H1 (cell line): ENCODE results near the gene KCNMA1. TPM values are rescaled to one million over a fixed set of nuclear protein-coding genes. Genes with fewer than 3 reads are reported as not detected.
A peak's percentile ranks its signal among the peaks of the same experiment; 100 is the strongest.

Source experiments
- CTCF ChIA-PET: fragments of 300-600 bp; sonication (Branson Sonifier 250); formaldehyde crosslinking; loops from one replicate; lab custom pipeline; 2021; ENCODE audit not compliant: partially characterized antibody; lab: Charles Lee
- POLR2A ChIA-PET: fragments of 300-600 bp; sonication (Branson Sonifier 250); formaldehyde crosslinking; loops from one replicate; lab custom pipeline; 2021; ENCODE audit warnings: inconsistent platforms; ENCODE audit not compliant: partially characterized antibody; lab: Charles Lee
- DNase-seq, 2 experiments: peaks; one replicate each; pipeline versions ENCODE4 v3.0.0 to v3.0.0-alpha.2; 2010 to 2022; ENCODE audit warnings: low spot score in 2 of 2, low read depth in 1 of 2, mixed read lengths in 1 of 2
- FAIRE-seq: peaks from 2 replicates; lab custom pipeline; 2011; peaks lifted over from hg19 to GRCh38; lab: Jason Lieb, UNC
- H2AFZ ChIP-seq: 2 replicates; pipeline ENCODE4 v1.8.1; 2012; ENCODE audit warnings: low read length, inconsistent platforms
- H2AK5ac ChIP-seq: 2 replicates; pipeline ENCODE4 v1.6.1; 2013; ENCODE audit warnings: low read depth, low read length
- H2BK120ac ChIP-seq: replicated peaks from 2 replicates; pipeline ENCODE3; 2013; ENCODE audit warnings: low read depth, low read length, inconsistent platforms
- H2BK12ac ChIP-seq: 2 replicates; pipeline ENCODE4 v1.6.1; 2013; ENCODE audit warnings: low read depth, low read length
- H2BK15ac ChIP-seq: 2 replicates; pipeline ENCODE4 v1.6.1; 2013; ENCODE audit warnings: low read length
- H2BK20ac ChIP-seq: 2 replicates; pipeline ENCODE4 v1.6.1; 2013; ENCODE audit warnings: low read length
- H2BK5ac ChIP-seq: 2 replicates; pipeline ENCODE4 v1.6.1; 2013; ENCODE audit warnings: low read depth, low read length
- H3K14ac ChIP-seq: 2 replicates; pipeline ENCODE4 v1.6.1; 2013; ENCODE audit warnings: inconsistent platforms; ENCODE audit not compliant: insufficient read length
- H3K18ac ChIP-seq: 2 replicates; pipeline ENCODE4 v1.6.1; 2013; ENCODE audit warnings: low read length; ENCODE audit errors: extremely low read depth
- H3K23ac ChIP-seq: 2 replicates; pipeline ENCODE4 v1.6.1; 2013; ENCODE audit warnings: inconsistent platforms; ENCODE audit not compliant: insufficient read length
- H3K23me2 ChIP-seq: 2 replicates; pipeline ENCODE4 v1.6.1; 2013; ENCODE audit warnings: low read depth, low read length
- H3K27ac ChIP-seq: 2 replicates; pipeline ENCODE4 v1.6.1; 2011; ENCODE audit warnings: low read depth, low read length, inconsistent platforms
- H3K27me3 ChIP-seq, 4 experiments: replicated peaks in 1 of 4; 1 replicate in 1 of 4; 2 replicates in 3 of 4; pipeline versions ENCODE4 v1.6.1 to v1.8.1; 2011 to 2013; ENCODE audit warnings: low read length in 3 of 4, mild to moderate bottlenecking in 3 of 4, inconsistent platforms in 2 of 4, mixed read lengths in 2 of 4, moderate library complexity in 1 of 4; ENCODE audit not compliant: control insufficient read depth in 3 of 4, insufficient read depth in 3 of 4; ENCODE audit errors: extremely low read depth in 1 of 4
- H3K36me3 ChIP-seq, 4 experiments: 2 replicates each; pipeline versions ENCODE4 v1.6.1 to v1.8.1; 2011 to 2013; ENCODE audit warnings: mild to moderate bottlenecking in 4 of 4, low read length in 3 of 4, moderate library complexity in 2 of 4, control low read depth in 1 of 4, inconsistent platforms in 1 of 4; ENCODE audit not compliant: insufficient read depth in 4 of 4, control insufficient read depth in 2 of 4
- H3K4ac ChIP-seq: replicated peaks from 2 replicates; pipeline ENCODE3; 2013; ENCODE audit warnings: low read length, low read depth, mixed read lengths, inconsistent platforms; ENCODE audit not compliant: insufficient read length
- H3K4me1 ChIP-seq, 4 experiments: replicated peaks in 1 of 4; 1 replicate in 1 of 4; 2 replicates in 3 of 4; pipeline versions ENCODE4 v1.6.1 to v1.8.1; 2011 to 2013; ENCODE audit warnings: low read length in 3 of 4, inconsistent platforms in 2 of 4, mixed read lengths in 1 of 4; ENCODE audit not compliant: insufficient read depth in 4 of 4, control insufficient read depth in 3 of 4
- H3K4me2 ChIP-seq, 2 experiments: 2 replicates each; pipeline versions ENCODE4 v1.6.1 to v1.8.1; 2011 to 2013; ENCODE audit warnings: low read depth in 2 of 2, low read length in 2 of 2, control low read depth in 1 of 2, inconsistent platforms in 1 of 2, mild to moderate bottlenecking in 1 of 2; ENCODE audit not compliant: insufficient read depth in 1 of 2
- H3K4me3 ChIP-seq, 4 experiments: fragments of 200-600, 300-600 bp in 1 of 4; sonication (generic), shearing (Covaris generic), sonication (Bioruptor Twin) in 1 of 4; 2 replicates each; pipeline versions ENCODE4 v1.5.1 to v1.8.1; 2011 to 2016; ENCODE audit warnings: low read length in 4 of 4, low read depth in 3 of 4, control low read depth in 2 of 4, inconsistent platforms in 2 of 4, mild to moderate bottlenecking in 2 of 4, mixed read lengths in 1 of 4, moderate library complexity in 1 of 4; ENCODE audit not compliant: insufficient read depth in 2 of 4; ENCODE audit errors: extremely low read depth in 1 of 4
- H3K56ac ChIP-seq: replicated peaks from 2 replicates; pipeline ENCODE3; 2013; ENCODE audit warnings: low read depth, mild to moderate bottlenecking, mixed read lengths, low read length, inconsistent platforms; ENCODE audit not compliant: insufficient read length
- H3K79me1 ChIP-seq: 2 replicates; pipeline ENCODE4 v1.6.1; 2013; ENCODE audit warnings: low read depth, low read length, control low read depth
- H3K79me2 ChIP-seq, 2 experiments: 2 replicates each; pipeline versions ENCODE4 v1.6.1 to v1.8.1; 2012 to 2013; ENCODE audit warnings: low read length in 2 of 2, mild to moderate bottlenecking in 2 of 2, inconsistent platforms in 1 of 2; ENCODE audit not compliant: insufficient read depth in 2 of 2, control insufficient read depth in 1 of 2
- H3K9ac ChIP-seq, 4 experiments: replicated peaks in 1 of 4; 1 replicate in 1 of 4; 2 replicates in 3 of 4; pipeline versions ENCODE4 v1.6.1 to v1.8.1; 2011 to 2013; ENCODE audit warnings: low read depth in 3 of 4, low read length in 3 of 4, control low read depth in 2 of 4, mild to moderate bottlenecking in 2 of 4, moderate library complexity in 2 of 4, inconsistent platforms in 1 of 4; ENCODE audit errors: extremely low read depth in 1 of 4
- H3K9me3 ChIP-seq, 2 experiments: 2 replicates each; pipeline versions ENCODE4 v1.6.1 to v1.8.1; 2012 to 2013; ENCODE audit warnings: mild to moderate bottlenecking in 2 of 2, moderate library complexity in 2 of 2, control low read depth in 1 of 2, inconsistent platforms in 1 of 2, low read depth in 1 of 2, low read length in 1 of 2, mixed read lengths in 1 of 2; ENCODE audit not compliant: insufficient read depth in 2 of 2
- H4K20me1 ChIP-seq, 2 experiments: replicated peaks in 1 of 2; 2 replicates each; pipeline versions ENCODE3 to v1.8.1; 2011 to 2013; ENCODE audit warnings: inconsistent platforms in 2 of 2, low read length in 2 of 2, mild to moderate bottlenecking in 1 of 2; ENCODE audit not compliant: insufficient read depth in 2 of 2, control insufficient read depth in 1 of 2
- H4K5ac ChIP-seq: 2 replicates; pipeline ENCODE4 v1.6.1; 2013; ENCODE audit warnings: low read length, low read depth, mixed read lengths, inconsistent platforms; ENCODE audit not compliant: insufficient read length
- H4K8ac ChIP-seq: 2 replicates; pipeline ENCODE4 v1.8.0; 2013; ENCODE audit warnings: mild to moderate bottlenecking, moderate library complexity, low read length, inconsistent platforms; ENCODE audit not compliant: insufficient read depth; ENCODE audit errors: extremely low read depth
- H4K91ac ChIP-seq: replicated peaks from 2 replicates; pipeline ENCODE3; 2013; ENCODE audit warnings: low read length, mixed read lengths, inconsistent platforms; ENCODE audit not compliant: insufficient read length
- ASH2L ChIP-seq: fragments of 200-600, 300-600 bp; sonication (generic); IDR thresholded peaks from one replicate; pipeline ENCODE4 v1.7.1; 2017; ENCODE audit warnings: low read length
- BCL11A ChIP-seq, 2 experiments: IDR thresholded peaks; one replicate each; pipeline ENCODE4 v1.6.1; 2011; ENCODE audit warnings: low read depth in 2 of 2, low read length in 2 of 2, mild to moderate bottlenecking in 2 of 2
- HDAC2 ChIP-seq, 2 experiments: fragments of 300-600 bp in 1 of 2; sonication (generic) in 1 of 2; IDR thresholded peaks; 2 replicates each; pipeline ENCODE4 v1.6.1; 2011 to 2012; ENCODE audit warnings: low read depth in 2 of 2, low read length in 2 of 2, mild to moderate bottlenecking in 2 of 2, moderate library complexity in 2 of 2, borderline replicate concordance in 1 of 2, inconsistent platforms in 1 of 2
- KDM5A ChIP-seq: fragments of 200-600 bp; IDR thresholded peaks from 2 replicates; pipeline ENCODE4 v1.7.1; 2012; ENCODE audit warnings: mild to moderate bottlenecking, low read length, inconsistent platforms, mixed read lengths
- RAD21 ChIP-seq, 2 experiments: IDR thresholded peaks in 1 of 2; conservative IDR thresholded peaks in 1 of 2; 2 replicates each; pipeline ENCODE4 v1.6.1; 2011; ENCODE audit warnings: low read depth in 2 of 2, low read length in 2 of 2, improper control_type of control experiment in 1 of 2, inconsistent platforms in 1 of 2, mild to moderate bottlenecking in 1 of 2, moderate library complexity in 1 of 2
- SIN3A ChIP-seq, 2 experiments: IDR thresholded peaks in 1 of 2; conservative IDR thresholded peaks in 1 of 2; 2 replicates each; pipeline ENCODE4 v1.6.1; 2011 to 2012; ENCODE audit warnings: low read length in 2 of 2, improper control_type of control experiment in 1 of 2, low read depth in 1 of 2, mild to moderate bottlenecking in 1 of 2
- SIRT6 ChIP-seq: IDR thresholded peaks from one replicate; pipeline ENCODE4 v1.7.1; 2012; ENCODE audit warnings: low read length, inconsistent platforms
- SP1 ChIP-seq: IDR thresholded peaks from 2 replicates; pipeline ENCODE4 v1.6.1; 2011; ENCODE audit warnings: low read depth, low read length
- TBP ChIP-seq: IDR thresholded peaks from 2 replicates; pipeline ENCODE4 v1.6.1; 2011; ENCODE audit warnings: low read depth, low read length, improper control_type of control experiment
- WGBS, 2 experiments: shearing (Covaris generic) in 1 of 2; methylation state at CpG; one replicate each; pipeline versions ENCODE4 v1.1.6 to v1.1.7; 2013 to 2015; ENCODE audit warnings: low lambda C conversion rate in 2 of 2, mixed read lengths in 2 of 2, inconsistent platforms in 1 of 2, low coverage in 1 of 2, missing lambda C conversion rate in 1 of 2; ENCODE audit not compliant: insufficient replicate concordance in 2 of 2, insufficient coverage in 1 of 2, insufficient read length in 1 of 2; ENCODE audit errors: extremely low coverage in 1 of 2, missing lambda C conversion rate in 1 of 2; 5-methylcytosine and 5-hydroxymethylcytosine counted together
- polyA plus RNA-seq, 7 experiments: library from polyadenylated mRNA; depleted of rRNA in 3 of 7; stranded (reverse) in 5 of 7; unstranded in 2 of 7; fragments of >200 nt in 5 of 7; fragments of 200-250 nt in 2 of 7; gene quantifications; 1 replicate in 5 of 7; 2 replicates in 1 of 7; 4 replicates in 1 of 7; pipeline versions ENCODE4 v1.2.1 to v1.2.3, GENCODE V29; 2011 to 2013; ENCODE audit warnings: missing spikeins in 2 of 7, mixed read lengths in 2 of 7
- total RNA-seq: library from RNA; stranded (reverse); fragmentation: NEBNext Ultra II Directional; extraction: Animal tissue kit (Norgen Biotek cat#: 25700); gene quantifications from 2 replicates; pipeline ENCODE4 v1.2.1, GENCODE V29; 2021
- TF ChIP-seq, protein P1 (sequence below), 3 experiments: IDR thresholded peaks; 1 replicate in 2 of 3; 2 replicates in 1 of 3; pipeline versions ENCODE4 v1.5.1 to v1.6.1; 2011; ENCODE audit warnings: low read length in 3 of 3, mild to moderate bottlenecking in 3 of 3, inconsistent platforms in 2 of 3, low read depth in 1 of 3, moderate library complexity in 1 of 3; ENCODE audit not compliant: insufficient read depth in 1 of 3; ENCODE audit errors: control extremely low read depth in 1 of 3

Gene KCNMA1
- total and polyA plus RNA-seq, 2 of the 8 experiments (the other 6 are each of a cell fraction or from before 2014, with no cell fraction given): 10.2 to 11.1 TPM

- Histone ChIP-seq H2AK5ac (no peak overlapping the region), H3K79me2 (no peaks in the 10 kb centered on the region), H3K23ac (no peak overlapping the region), H3K27me3 (no peaks in the 10 kb centered on the region), H3K4me1 (peaks cover 0 to 15% (median 5%) of the 10 kb centered on the region in 4 experiments; a peak in 4 of 7 replicates), H2BK120ac (no peak overlapping the region), H3K18ac (no peak overlapping the region), H2BK12ac (no peak overlapping the region; the same call in 1 of the 2 replicates), H4K8ac (no peak overlapping the region), H3K36me3 (no peaks in the 10 kb centered on the region), H3K4ac (no peak overlapping the region), H3K4me2 (no peak overlapping the region), H4K5ac (no peak overlapping the region), H2BK15ac (no peak overlapping the region), H3K23me2 (no peaks in the 10 kb centered on the region), H3K79me1 (no peaks in the 10 kb centered on the region), H3K14ac (no peak overlapping the region), H4K91ac (no peak overlapping the region), H3K9me3 (no peaks in the 10 kb centered on the region), H3K56ac (no peak overlapping the region), H3K9ac (no peak overlapping the region), H3K27ac (no peak overlapping the region), H2BK20ac (no peak overlapping the region), H2BK5ac (no peak overlapping the region), H2AFZ (no peak overlapping the region), H3K4me3 (no peak overlapping the region), H4K20me1 (no peaks in the 10 kb centered on the region)
- DNase-seq (no peak), FAIRE-seq (no peak)
- ChIA-PET CTCF (interaction anchor here (0.7 to 5.8 kb wide), 17 partner anchors 10 to 256 kb away, joined by 3 to 41 read pairs (median 4); no protein-coding TSS in a partner anchor), POLR2A (interaction anchor here (1.1 kb wide), 1 partner anchor 12 kb away, joined by 3 read pairs; no protein-coding TSS in a partner anchor)
- 86% methylated on average over 5 of the region's 5 CpGs; no CpG with 5 or more reads in 1 of the 2 experiments for WGBS, 2 experiments
- no peak for TF ChIP-seq HDAC2 (IDR thresholded peaks at IDR 0.05; ENCODE audit: borderline replicate concordance in 1 of 2, low read depth in 2 of 2, low read length in 2 of 2)
- no peak for TF ChIP-seq KDM5A
- TF ChIP-seq BCL11A (IDR thresholded peaks at IDR 0.05; ENCODE audit: low read depth in 2 of 2, low read length in 2 of 2): no peak
- peak; percentile 12 to 39; a peak in 2 of 4 replicates for TF ChIP-seq RAD21 (IDR thresholded peaks at IDR 0.05 in 1 of 2, conservative IDR thresholded peaks at IDR 0.05 in 1 of 2; ENCODE audit: low read depth in 2 of 2, low read length in 2 of 2)
- no peak for TF ChIP-seq TBP
- TF ChIP-seq ASH2L: no peak
- TF ChIP-seq, protein P1, sequence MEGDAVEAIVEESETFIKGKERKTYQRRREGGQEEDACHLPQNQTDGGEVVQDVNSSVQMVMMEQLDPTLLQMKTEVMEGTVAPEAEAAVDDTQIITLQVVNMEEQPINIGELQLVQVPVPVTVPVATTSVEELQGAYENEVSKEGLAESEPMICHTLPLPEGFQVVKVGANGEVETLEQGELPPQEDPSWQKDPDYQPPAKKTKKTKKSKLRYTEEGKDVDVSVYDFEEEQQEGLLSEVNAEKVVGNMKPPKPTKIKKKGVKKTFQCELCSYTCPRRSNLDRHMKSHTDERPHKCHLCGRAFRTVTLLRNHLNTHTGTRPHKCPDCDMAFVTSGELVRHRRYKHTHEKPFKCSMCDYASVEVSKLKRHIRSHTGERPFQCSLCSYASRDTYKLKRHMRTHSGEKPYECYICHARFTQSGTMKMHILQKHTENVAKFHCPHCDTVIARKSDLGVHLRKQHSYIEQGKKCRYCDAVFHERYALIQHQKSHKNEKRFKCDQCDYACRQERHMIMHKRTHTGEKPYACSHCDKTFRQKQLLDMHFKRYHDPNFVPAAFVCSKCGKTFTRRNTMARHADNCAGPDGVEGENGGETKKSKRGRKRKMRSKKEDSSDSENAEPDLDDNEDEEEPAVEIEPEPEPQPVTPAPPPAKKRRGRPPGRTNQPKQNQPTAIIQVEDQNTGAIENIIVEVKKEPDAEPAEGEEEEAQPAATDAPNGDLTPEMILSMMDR (IDR thresholded peaks at IDR 0.05; ENCODE audit: control extremely low read depth in 1 of 3, insufficient read depth in 1 of 3, low read depth in 1 of 3, low read length in 3 of 3): peak in 2 of 3 experiments; percentile 8 to 34; a peak in 2 of 4 replicates
- TF ChIP-seq SP1: no peak
- TF ChIP-seq SIRT6: no peak
- no peak for TF ChIP-seq SIN3A (conservative IDR thresholded peaks at IDR 0.05 in 1 of 2, IDR thresholded peaks at IDR 0.05 in 1 of 2; ENCODE audit: low read depth in 1 of 2, low read length in 2 of 2)
Measured at GRCh38 chr10:77430530-77430929, 207.1 kb downstream of the KCNMA1 start.
